Adrenal gland (tissue), 5 donors: ENCODE results near the gene PAX5.

Source experiments
- CTCF ChIP-seq, 6 experiments: fragments of 450-650 bp in 4 of 6; fragments of 200-600 bp in 2 of 6; sonication (generic) in 1 of 6; IDR thresholded peaks; 1 replicate in 5 of 6; 2 replicates in 1 of 6; pipeline versions ENCODE4 v1.5.1 to v1.8.0; 2016 to 2021; ENCODE audit warnings: antibody characterized with exemption in 6 of 6, mild to moderate bottlenecking in 2 of 6, moderate library complexity in 1 of 6
- POLR2A ChIP-seq, 2 donors: fragments of 450-650 bp; IDR thresholded peaks; one replicate each; pipeline ENCODE4 v1.6.1; 2017; ENCODE audit warnings: antibody characterized with exemption in 2 of 2, mild to moderate bottlenecking in 2 of 2, moderate library complexity in 1 of 2
- donor health status: DM: no; HTN: no; CAD: no.

DNA sequence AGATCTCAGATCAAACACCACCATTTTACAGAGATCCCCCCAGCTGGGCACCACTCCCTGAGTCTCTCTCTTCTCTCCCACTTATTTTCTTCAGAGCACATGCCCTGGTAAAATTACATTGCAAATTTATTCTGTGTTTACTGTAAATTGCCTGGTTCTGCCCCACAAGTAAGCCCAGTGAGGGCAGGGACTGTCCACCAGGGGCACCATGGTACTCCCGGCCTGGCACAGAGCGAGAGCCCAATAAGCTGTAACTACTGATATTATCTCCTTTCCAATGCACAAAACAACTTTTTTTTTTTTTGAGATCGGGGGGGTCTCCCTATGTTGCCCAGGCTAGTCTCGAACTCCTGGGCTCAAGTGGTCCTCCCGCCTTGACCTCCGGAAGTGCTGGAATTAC is 123.0 kb downstream of the PAX5 start:
- TF ChIP-seq CTCF (IDR thresholded peaks at IDR 0.05) (no peak), POLR2A (IDR thresholded peaks at IDR 0.05) (no peak)
